ENCODE measurements around the gene CCDC192. TPM values are rescaled to one million over a fixed set of nuclear protein-coding genes. Genes with fewer than 3 reads are reported as not detected.

CCDC192 gene
- total RNA-seq, 6 experiments from 2014 or later, result not detected

DNA sequence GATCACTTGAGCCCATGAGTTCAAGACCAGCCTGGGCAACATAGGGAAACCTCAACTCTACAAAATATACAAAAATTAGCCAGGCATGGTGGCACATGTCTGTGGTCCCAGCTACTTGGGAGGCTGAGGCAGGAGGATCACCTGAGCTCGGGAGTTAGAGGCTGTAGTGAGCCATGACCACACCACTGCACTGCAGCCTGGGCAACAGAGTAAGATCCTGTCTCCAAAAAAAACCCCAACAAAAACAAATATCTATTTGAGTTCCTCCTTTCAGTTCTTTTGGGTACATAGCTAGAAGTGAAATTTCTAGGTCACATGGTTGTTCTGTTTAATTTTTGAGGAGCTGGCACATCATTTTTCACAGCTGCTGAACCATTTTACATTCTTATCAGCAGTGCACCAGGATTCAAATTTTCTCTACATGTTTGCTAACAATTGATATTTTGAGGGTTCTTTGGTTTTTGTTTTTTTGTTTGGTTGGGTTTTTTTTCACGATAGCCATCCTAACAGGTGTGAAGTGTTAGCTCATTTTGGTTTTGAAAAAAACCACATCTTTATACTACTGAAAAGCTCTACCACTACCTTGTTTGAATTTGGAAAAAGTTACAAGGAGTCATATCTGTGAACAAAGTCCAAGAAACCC is 203.5 kb downstream of the CCDC192 start:
- no peaks in the 10 kb centered on the region for H3K36me3 ChIP-seq
- no peaks in the 10 kb centered on the region for H3K9me3 ChIP-seq
- no peak for TF ChIP-seq POLR2A (IDR thresholded peaks at IDR 0.05)
- TF ChIP-seq, protein P1, sequence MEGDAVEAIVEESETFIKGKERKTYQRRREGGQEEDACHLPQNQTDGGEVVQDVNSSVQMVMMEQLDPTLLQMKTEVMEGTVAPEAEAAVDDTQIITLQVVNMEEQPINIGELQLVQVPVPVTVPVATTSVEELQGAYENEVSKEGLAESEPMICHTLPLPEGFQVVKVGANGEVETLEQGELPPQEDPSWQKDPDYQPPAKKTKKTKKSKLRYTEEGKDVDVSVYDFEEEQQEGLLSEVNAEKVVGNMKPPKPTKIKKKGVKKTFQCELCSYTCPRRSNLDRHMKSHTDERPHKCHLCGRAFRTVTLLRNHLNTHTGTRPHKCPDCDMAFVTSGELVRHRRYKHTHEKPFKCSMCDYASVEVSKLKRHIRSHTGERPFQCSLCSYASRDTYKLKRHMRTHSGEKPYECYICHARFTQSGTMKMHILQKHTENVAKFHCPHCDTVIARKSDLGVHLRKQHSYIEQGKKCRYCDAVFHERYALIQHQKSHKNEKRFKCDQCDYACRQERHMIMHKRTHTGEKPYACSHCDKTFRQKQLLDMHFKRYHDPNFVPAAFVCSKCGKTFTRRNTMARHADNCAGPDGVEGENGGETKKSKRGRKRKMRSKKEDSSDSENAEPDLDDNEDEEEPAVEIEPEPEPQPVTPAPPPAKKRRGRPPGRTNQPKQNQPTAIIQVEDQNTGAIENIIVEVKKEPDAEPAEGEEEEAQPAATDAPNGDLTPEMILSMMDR (IDR thresholded peaks at IDR 0.05), result no peak
- H3K27me3 ChIP-seq, result no peaks in the 10 kb centered on the region
- no peaks in the 10 kb centered on the region for H3K4me1 ChIP-seq
- H3K27ac ChIP-seq, result no peak overlapping the region
- ATAC-seq, result no peak
- intact Hi-C loops (cut with DNase I), result no loop called here
- 79% methylated on average over 1 of the region's 2 CpGs for WGBS (ENCODE audit: insufficient coverage, low coverage, low lambda C conversion rate, missing lambda C conversion rate)
- H3K4me3 ChIP-seq, result no peak overlapping the region
- DNase-seq, result no peak

DNA sequence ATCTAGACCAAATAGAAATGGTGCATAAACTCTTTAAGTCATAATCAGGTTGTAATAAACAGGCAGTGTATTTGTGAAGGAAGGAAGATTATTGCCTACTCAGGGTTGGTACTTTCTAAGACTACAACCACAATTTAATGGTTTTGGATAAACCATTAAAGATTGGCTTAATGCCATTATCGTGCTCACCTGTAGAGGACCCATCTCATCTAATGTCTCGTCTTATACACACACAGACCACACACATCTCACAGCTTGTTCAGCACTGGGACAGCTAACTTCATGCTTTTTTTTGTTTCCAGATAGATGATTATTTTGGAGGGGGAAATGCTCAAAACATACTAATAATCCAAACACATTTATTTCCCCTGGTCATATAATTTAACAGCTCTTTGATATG is 204.7 kb downstream of the CCDC192 start:
- WGBS (ENCODE audit: insufficient coverage, low coverage, low lambda C conversion rate, missing lambda C conversion rate), result 65% methylated on average over 2 of the region's 2 CpGs

DNA sequence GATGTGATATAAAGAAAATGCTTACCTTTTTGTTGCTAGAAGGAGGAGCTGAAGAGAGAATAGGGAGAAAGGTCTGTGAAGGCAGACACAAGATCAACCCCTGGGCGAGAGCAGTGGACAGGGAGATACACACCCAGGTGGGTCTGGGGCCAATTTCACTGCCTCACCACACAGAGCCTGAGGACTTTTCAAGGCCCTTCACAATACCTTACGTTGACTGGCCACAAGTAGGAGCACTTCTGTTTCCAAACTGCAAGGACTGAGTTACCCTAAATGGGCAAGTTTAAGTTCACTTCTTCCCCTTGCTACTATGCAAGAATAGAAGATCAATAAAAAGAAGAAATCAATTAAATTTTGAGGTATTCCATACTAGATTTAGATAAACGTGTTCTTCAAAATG is 205.9 kb downstream of the CCDC192 start:
- no peaks in the 10 kb centered on the region for H3K9me3 ChIP-seq
- H3K27me3 ChIP-seq, result no peaks in the 10 kb centered on the region
- WGBS (ENCODE audit: insufficient coverage, low coverage, low lambda C conversion rate, missing lambda C conversion rate), result 22% methylated on average over 3 of the region's 3 CpGs
- DNase-seq, result no peak
- no peak overlapping the region for H3K4me3 ChIP-seq
- H3K4me1 ChIP-seq, result no peaks in the 10 kb centered on the region
- TF ChIP-seq POLR2A (IDR thresholded peaks at IDR 0.05), result no peak
- TF ChIP-seq, protein P1 (IDR thresholded peaks at IDR 0.05), result peak; percentile 22 to 48 (median 38)
- no peaks in the 10 kb centered on the region for H3K36me3 ChIP-seq
- ATAC-seq, result peak; percentile 50 to 82 (median 65)
- no peak overlapping the region for H3K27ac ChIP-seq
- intact Hi-C loops (cut with DNase I), result no loop called here

More for the DNA sequence above, 204.7 kb downstream of the CCDC192 start:
- intact Hi-C loops (cut with DNase I), result no loop called here
- Histone ChIP-seq H3K4me1 (no peaks in the 10 kb centered on the region), H3K4me3 (no peak overlapping the region), H3K27me3 (no peaks in the 10 kb centered on the region), H3K9me3 (no peaks in the 10 kb centered on the region), H3K27ac (no peak overlapping the region), H3K36me3 (no peaks in the 10 kb centered on the region)
- no peak for TF ChIP-seq POLR2A (IDR thresholded peaks at IDR 0.05)
- ATAC-seq, result no peak
- DNase-seq, result no peak

DNA sequence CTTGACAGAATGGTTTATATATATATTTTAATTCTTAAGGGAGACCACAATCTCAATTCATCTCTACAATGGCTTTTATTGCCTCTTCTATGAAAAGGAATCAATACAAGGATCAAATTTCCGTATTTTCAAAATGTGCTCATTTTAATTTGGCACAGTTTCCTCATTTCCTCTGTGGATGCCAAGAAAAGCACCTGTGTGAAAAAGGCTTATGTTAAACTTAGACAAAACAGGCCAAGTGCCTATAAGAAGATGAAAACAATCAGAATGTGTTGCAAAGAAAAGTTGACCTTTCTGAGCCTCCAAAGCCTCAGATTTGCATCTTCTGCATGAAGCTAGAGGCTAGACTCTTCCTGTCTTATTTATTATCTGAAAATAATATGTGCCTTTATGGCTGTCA is 206.6 kb downstream of the CCDC192 start:
- ATAC-seq, result no peak
- Histone ChIP-seq H3K4me3 (no peak overlapping the region), H3K9me3 (no peaks in the 10 kb centered on the region), H3K27me3 (no peaks in the 10 kb centered on the region), H3K36me3 (no peaks in the 10 kb centered on the region), H3K27ac (no peak overlapping the region), H3K4me1 (no peaks in the 10 kb centered on the region)
- intact Hi-C loops (cut with DNase I), result no loop called here
- TF ChIP-seq POLR2A (IDR thresholded peaks at IDR 0.05), result no peak
- TF ChIP-seq, protein P1 (IDR thresholded peaks at IDR 0.05), result no peak
- no peak for DNase-seq
- WGBS (ENCODE audit: insufficient coverage, low coverage, low lambda C conversion rate, missing lambda C conversion rate), result 44% methylated on average over 1 of the region's 1 CpG

DNA sequence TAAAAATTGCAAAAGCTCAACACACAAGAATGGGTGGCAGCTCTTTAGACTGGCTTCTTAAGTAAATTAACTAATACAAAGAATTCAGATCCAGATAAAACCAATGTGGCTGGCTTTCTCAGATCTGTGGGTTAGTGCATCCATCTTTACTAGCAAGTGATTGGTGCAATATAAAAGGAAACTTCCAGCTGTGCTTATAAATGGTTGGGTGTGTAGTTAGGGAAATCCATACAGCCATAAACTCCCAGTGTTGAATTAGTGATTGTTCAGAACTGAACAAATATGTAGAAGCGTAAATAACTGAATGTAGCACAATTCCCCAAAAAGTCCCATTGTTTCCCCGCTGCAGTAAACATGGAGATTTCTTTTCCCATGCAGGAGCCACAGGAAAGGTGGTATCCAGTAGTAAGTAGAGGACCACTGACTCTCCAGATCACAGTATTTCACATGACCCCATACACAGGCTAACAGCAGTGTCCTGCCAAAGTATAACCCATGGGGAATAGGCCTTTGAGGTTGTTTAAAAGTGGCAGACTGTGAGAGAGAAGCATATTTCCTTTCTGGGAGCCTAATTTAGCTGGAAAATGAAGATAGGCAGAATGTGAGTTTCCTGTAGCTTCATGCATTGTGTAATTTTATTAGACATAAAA is 207.2 kb downstream of the CCDC192 start:
- H3K27ac ChIP-seq, result no peak overlapping the region
- no peaks in the 10 kb centered on the region for H3K36me3 ChIP-seq
- TF ChIP-seq, protein P1 (IDR thresholded peaks at IDR 0.05), result no peak
- TF ChIP-seq POLR2A (IDR thresholded peaks at IDR 0.05), result no peak
- intact Hi-C loops (cut with DNase I), result no loop called here
- no peaks in the 10 kb centered on the region for H3K4me1 ChIP-seq
- DNase-seq (no peak), ATAC-seq (no peak)
- H3K4me3 ChIP-seq, result no peak overlapping the region
- H3K27me3 ChIP-seq, result no peaks in the 10 kb centered on the region
- no peaks in the 10 kb centered on the region for H3K9me3 ChIP-seq
- 88% methylated on average over 2 of the region's 2 CpGs for WGBS (ENCODE audit: insufficient coverage, low coverage, low lambda C conversion rate, missing lambda C conversion rate)
